ENCODE measurements around the gene JHY. TPM values are rescaled to one million over a fixed set of nuclear protein-coding genes. Genes with fewer than 3 reads are reported as not detected.

Gene JHY
- total and polyA plus RNA-seq, 7 donors, result 0.11 to 0.97 (median 0.19) TPM

- WGBS, 3 donors, result 67 to 81% (median 76%) methylated on average over 9 of the region's 9 CpGs
- intact Hi-C loops (cut with DNase I), result no loop called here
Measured at GRCh38 chr11:122900587-122901202, 18.1 kb downstream of the JHY start.

GRCh38 chr11:122902951-122903350 lies 20.4 kb downstream of the JHY start:
- Histone ChIP-seq H3K4me1 (no peaks in the 10 kb centered on the region), H3K9me3 (no peaks in the 10 kb centered on the region), H3K4me3 (no peak overlapping the region), H3K27ac (no peak overlapping the region), H3K36me3 (ENCODE audit: insufficient read depth in 1 of 2, low read depth in 1 of 2) (no peaks in the 10 kb centered on the region), H3K27me3 (ENCODE audit: insufficient read depth in 3 of 3, low read length in 2 of 3) (peaks cover 0 to 3% (median 0%) of the 10 kb centered on the region in 3 donors)
- DNase-seq (no peak), ATAC-seq (no peak)
- WGBS, 3 donors, result 95 to 96% (median 96%) methylated on average over 4 of the region's 4 CpGs
- intact Hi-C loops (cut with DNase I), result no loop called here
- no peak for TF ChIP-seq CTCF (IDR thresholded peaks at IDR 0.05)

More at GRCh38 chr11:122900587-122901202, 18.1 kb downstream of the JHY start:
- H3K27ac ChIP-seq, result no peak overlapping the region
- ATAC-seq (no peak), DNase-seq (no peak)
- H3K4me3 ChIP-seq, result no peak overlapping the region
- no peak for TF ChIP-seq CTCF (IDR thresholded peaks at IDR 0.05)
- H3K36me3 ChIP-seq (ENCODE audit: insufficient read depth in 1 of 2, low read depth in 1 of 2), result no peaks in the 10 kb centered on the region
- H3K4me1 ChIP-seq, result no peaks in the 10 kb centered on the region
- no peaks in the 10 kb centered on the region for H3K9me3 ChIP-seq
- peaks cover 0 to 3% (median 0%) of the 10 kb centered on the region in 3 donors for H3K27me3 ChIP-seq (ENCODE audit: insufficient read depth in 3 of 3, low read length in 2 of 3)

GRCh38 chr11:122910775-122911174 lies 28.2 kb downstream of the JHY start:
- intact Hi-C loops (cut with DNase I), result no loop called here
- WGBS, 3 donors, result 57 to 63% (median 63%) methylated on average over 4 of the region's 4 CpGs

GRCh38 chr11:122917311-122917710 lies 34.8 kb downstream of the JHY start:
- no peaks in the 10 kb centered on the region for H3K9me3 ChIP-seq
- no peaks in the 10 kb centered on the region for H3K27me3 ChIP-seq (ENCODE audit: insufficient read depth in 3 of 3, low read length in 2 of 3)
- no peak for ATAC-seq
- WGBS, 3 donors, result 78 to 100% (median 84%) methylated on average over 1 of the region's 1 CpG
- intact Hi-C loops (cut with DNase I), result no loop called here
- H3K27ac ChIP-seq, result no peak overlapping the region
- no peak for TF ChIP-seq CTCF (IDR thresholded peaks at IDR 0.05)
- peak in 1 of 2 donors; percentile 20 for DNase-seq
- no peaks in the 10 kb centered on the region for H3K36me3 ChIP-seq (ENCODE audit: insufficient read depth in 1 of 2, low read depth in 1 of 2)
- H3K4me3 ChIP-seq, result no peak overlapping the region
- no peaks in the 10 kb centered on the region for H3K4me1 ChIP-seq

More at GRCh38 chr11:122910775-122911174, 28.2 kb downstream of the JHY start:
- Histone ChIP-seq H3K27ac (no peak overlapping the region), H3K36me3 (ENCODE audit: insufficient read depth in 1 of 2, low read depth in 1 of 2) (no peaks in the 10 kb centered on the region), H3K9me3 (no peaks in the 10 kb centered on the region), H3K27me3 (ENCODE audit: insufficient read depth in 3 of 3, low read length in 2 of 3) (no peaks in the 10 kb centered on the region), H3K4me1 (no peaks in the 10 kb centered on the region), H3K4me3 (no peak overlapping the region)
- DNase-seq (no peak), ATAC-seq (no peak)
- no peak for TF ChIP-seq CTCF (IDR thresholded peaks at IDR 0.05)

GRCh38 chr11:122918734-122919133 lies 36.2 kb downstream of the JHY start:
- 86 to 93% (median 93%) methylated on average over 7 of the region's 7 CpGs for WGBS, 3 donors

More at GRCh38 chr11:122918734-122919133, 36.2 kb downstream of the JHY start:
- DNase-seq, result no peak
- Histone ChIP-seq H3K36me3 (ENCODE audit: insufficient read depth in 1 of 2, low read depth in 1 of 2) (no peaks in the 10 kb centered on the region), H3K9me3 (no peaks in the 10 kb centered on the region), H3K27me3 (ENCODE audit: insufficient read depth in 3 of 3, low read length in 2 of 3) (no peaks in the 10 kb centered on the region), H3K4me3 (no peak overlapping the region), H3K27ac (no peak overlapping the region), H3K4me1 (no peaks in the 10 kb centered on the region)
- TF ChIP-seq CTCF (IDR thresholded peaks at IDR 0.05), result no peak
- no peak for ATAC-seq
- intact Hi-C loops (cut with DNase I), result no loop called here
